ENCODE results near the gene MARCHF4.
A peak's percentile ranks its signal among the peaks of the same experiment; 100 is the strongest.

Gene MARCHF4

GRCh38 chr2:216371721-216372702, at the start of gene MARCHF4:
TSS of gene MARCHF4 (minus strand) at chr2:216372483. CDS start at chr2:216370260, 2,223 bp downstream.
- intact Hi-C loops (cut with DNase I): no loop called here
- DNase-seq: peak; percentile 65 to 95 (median 70)

- no peak for DNase-seq
- intact Hi-C loops (cut with DNase I): no loop called here
These were observed 48.3 kb upstream of the MARCHF4 start for GRCh38 chr2:216420367-216421101.

GRCh38 chr2:216418981-216419380, 46.7 kb upstream of the MARCHF4 start:
- intact Hi-C loops (cut with DNase I): no loop called here
- DNase-seq: no peak

- no peak for DNase-seq
- intact Hi-C loops (cut with DNase I): no loop called here
These were observed 44.5 kb upstream of the MARCHF4 start for GRCh38 chr2:216416571-216417307.

- intact Hi-C loops (cut with DNase I): no loop called here
- DNase-seq: no peak
These were observed 43.3 kb upstream of the MARCHF4 start for GRCh38 chr2:216415541-216415940.

GRCh38 chr2:216414772-216415319, 42.6 kb upstream of the MARCHF4 start:
- DNase-seq: no peak
- intact Hi-C loops (cut with DNase I): loop anchor here (5.0 kb wide), 1 partner anchor 303 kb away; no protein-coding TSS in a partner anchor

GRCh38 chr2:216413882-216414281, 41.6 kb upstream of the MARCHF4 start:
- intact Hi-C loops (cut with DNase I): loop anchor here (5.0 kb wide), 1 partner anchor 302 kb away; no protein-coding TSS in a partner anchor
- no peak for DNase-seq

GRCh38 chr2:216412022-216412999, 40.0 kb upstream of the MARCHF4 start, which contains the start of gene SMARCAL1:
TSS of gene SMARCAL1 (plus strand) at chr2:216412484. CDS start at chr2:216414705, 2,221 bp downstream.
- DNase-seq: peak; percentile 99 to 100 (median 100)
- intact Hi-C loops (cut with DNase I): loop anchor here (1.0 to 5.0 kb wide), 2 partner anchors 86 to 300 kb away; partner anchors contain the start of gene RPL37A

GRCh38 chr2:216410550-216410949, 38.3 kb upstream of the MARCHF4 start:
- intact Hi-C loops (cut with DNase I): loop anchor here (5.0 kb wide), 1 partner anchor 298 kb away; no protein-coding TSS in a partner anchor
- no peak for DNase-seq

- intact Hi-C loops (cut with DNase I): no loop called here
- DNase-seq: no peak
These were observed 36.4 kb upstream of the MARCHF4 start for GRCh38 chr2:216408426-216409290.

- intact Hi-C loops (cut with DNase I): no loop called here
These were observed 34.5 kb upstream of the MARCHF4 start for GRCh38 chr2:216406826-216407225.

GRCh38 chr2:216405588-216405987, 33.3 kb upstream of the MARCHF4 start:
- intact Hi-C loops (cut with DNase I): no loop called here
- DNase-seq: peak in 1 of 10 donors; percentile 59

More at GRCh38 chr2:216406826-216407225, 34.5 kb upstream of the MARCHF4 start:
- no peak for DNase-seq

- intact Hi-C loops (cut with DNase I): no loop called here
- peak in 5 of 10 donors; percentile 26 to 86 (median 45) for DNase-seq
These were observed 31.8 kb upstream of the MARCHF4 start for GRCh38 chr2:216404010-216404618.

- intact Hi-C loops (cut with DNase I): no loop called here
- DNase-seq: no peak
These were observed 30.5 kb upstream of the MARCHF4 start for GRCh38 chr2:216402751-216403150.

- DNase-seq: no peak
- intact Hi-C loops (cut with DNase I): no loop called here
These were observed 27.3 kb upstream of the MARCHF4 start for GRCh38 chr2:216399621-216400020.

GRCh38 chr2:216394881-216395280, 22.6 kb upstream of the MARCHF4 start:
- no peak for DNase-seq
- intact Hi-C loops (cut with DNase I): no loop called here

Measured in posterior cingulate gyrus (tissue), 11 donors.